ENCODE data around the gene FLNB. TPM values are rescaled to one million over a fixed set of nuclear protein-coding genes. Genes with fewer than 3 reads are reported as not detected.

Gene FLNB
- total RNA-seq, 4 donors from 2014 or later, result 82.5 to 192 (median 145) TPM

DNA sequence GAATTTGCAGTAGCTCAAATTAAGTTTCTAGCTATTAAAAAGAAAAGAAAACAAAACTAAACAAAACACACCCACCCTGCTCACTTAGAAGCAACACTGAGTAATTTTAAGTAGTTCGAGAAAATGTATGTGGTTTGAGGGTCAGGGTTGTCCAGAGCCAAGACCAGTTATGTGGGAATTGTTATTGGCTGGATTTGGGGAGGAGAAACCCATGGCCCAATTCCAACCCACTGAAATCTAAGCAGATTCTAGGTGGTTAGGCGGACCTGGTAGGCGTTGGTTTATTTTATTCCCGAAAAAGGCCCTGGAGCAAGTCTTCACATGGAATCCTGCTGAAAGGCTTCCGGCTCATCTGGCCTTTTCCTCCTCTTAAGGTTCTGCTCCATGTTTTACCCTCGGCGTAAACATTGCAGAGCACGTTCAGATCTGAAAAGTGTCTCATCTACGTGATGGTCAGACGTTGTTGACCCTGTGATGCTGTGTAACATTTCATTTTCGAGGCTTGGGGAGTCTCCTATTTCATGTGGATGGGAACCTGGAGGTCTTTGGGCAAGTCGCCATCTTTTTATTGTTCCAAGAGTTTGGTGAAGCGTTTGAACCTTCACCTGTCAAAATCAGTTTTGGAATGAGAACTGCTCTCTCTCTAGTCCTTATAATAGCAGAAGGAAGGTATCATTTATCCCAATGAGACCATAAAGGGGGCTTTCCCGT lies 64.0 kb downstream of the FLNB start:
- DNase-seq (ENCODE audit: low spot score), result no peak
- no peak for ATAC-seq (ENCODE audit: low FRiP score)
- TF ChIP-seq, protein P1, sequence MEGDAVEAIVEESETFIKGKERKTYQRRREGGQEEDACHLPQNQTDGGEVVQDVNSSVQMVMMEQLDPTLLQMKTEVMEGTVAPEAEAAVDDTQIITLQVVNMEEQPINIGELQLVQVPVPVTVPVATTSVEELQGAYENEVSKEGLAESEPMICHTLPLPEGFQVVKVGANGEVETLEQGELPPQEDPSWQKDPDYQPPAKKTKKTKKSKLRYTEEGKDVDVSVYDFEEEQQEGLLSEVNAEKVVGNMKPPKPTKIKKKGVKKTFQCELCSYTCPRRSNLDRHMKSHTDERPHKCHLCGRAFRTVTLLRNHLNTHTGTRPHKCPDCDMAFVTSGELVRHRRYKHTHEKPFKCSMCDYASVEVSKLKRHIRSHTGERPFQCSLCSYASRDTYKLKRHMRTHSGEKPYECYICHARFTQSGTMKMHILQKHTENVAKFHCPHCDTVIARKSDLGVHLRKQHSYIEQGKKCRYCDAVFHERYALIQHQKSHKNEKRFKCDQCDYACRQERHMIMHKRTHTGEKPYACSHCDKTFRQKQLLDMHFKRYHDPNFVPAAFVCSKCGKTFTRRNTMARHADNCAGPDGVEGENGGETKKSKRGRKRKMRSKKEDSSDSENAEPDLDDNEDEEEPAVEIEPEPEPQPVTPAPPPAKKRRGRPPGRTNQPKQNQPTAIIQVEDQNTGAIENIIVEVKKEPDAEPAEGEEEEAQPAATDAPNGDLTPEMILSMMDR (IDR thresholded peaks at IDR 0.05), result no peak

GRCh38 chr3:58072763-58073130 lies 64.5 kb downstream of the FLNB start:
- no peak for DNase-seq (ENCODE audit: low spot score)
- TF ChIP-seq, protein P1 (IDR thresholded peaks at IDR 0.05), result no peak
- no peak for ATAC-seq (ENCODE audit: low FRiP score)

GRCh38 chr3:58073301-58074108 lies 65.3 kb downstream of the FLNB start:
- DNase-seq (ENCODE audit: low spot score), result no peak
- ATAC-seq (ENCODE audit: low FRiP score), result no peak
- TF ChIP-seq, protein P1 (IDR thresholded peaks at IDR 0.05), result no peak

DNA sequence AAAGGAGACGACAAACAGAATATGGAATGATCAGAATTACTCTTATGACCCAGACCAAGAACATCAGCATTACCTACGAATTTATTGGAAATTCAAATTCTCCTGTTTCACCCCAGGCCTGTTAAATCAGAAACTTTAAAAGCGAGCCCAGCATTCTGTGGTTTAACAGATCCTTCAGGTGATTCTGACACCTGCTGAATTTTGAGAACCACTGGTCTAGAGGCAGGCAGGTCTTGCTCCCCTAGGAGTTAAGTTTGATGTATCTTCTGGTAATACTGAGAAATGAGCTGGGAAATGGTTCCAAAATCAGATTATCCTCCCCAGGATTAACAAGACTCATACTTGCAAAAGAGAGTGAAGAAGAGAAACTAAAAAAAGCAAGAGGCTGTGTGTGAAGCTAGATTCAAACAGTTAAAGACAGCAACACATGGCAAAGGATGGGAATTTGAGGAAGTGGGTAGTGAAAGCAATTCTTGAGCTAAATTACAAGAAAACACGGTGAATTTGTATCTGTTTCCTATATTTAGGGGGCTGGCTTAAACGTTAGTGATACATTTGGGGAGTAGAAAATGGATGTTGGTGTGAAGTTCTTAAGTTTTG lies 66.0 kb downstream of the FLNB start:
- ATAC-seq (ENCODE audit: low FRiP score) (no peak), DNase-seq (ENCODE audit: low spot score) (no peak)
- TF ChIP-seq, protein P1 (IDR thresholded peaks at IDR 0.05), result no peak

DNA sequence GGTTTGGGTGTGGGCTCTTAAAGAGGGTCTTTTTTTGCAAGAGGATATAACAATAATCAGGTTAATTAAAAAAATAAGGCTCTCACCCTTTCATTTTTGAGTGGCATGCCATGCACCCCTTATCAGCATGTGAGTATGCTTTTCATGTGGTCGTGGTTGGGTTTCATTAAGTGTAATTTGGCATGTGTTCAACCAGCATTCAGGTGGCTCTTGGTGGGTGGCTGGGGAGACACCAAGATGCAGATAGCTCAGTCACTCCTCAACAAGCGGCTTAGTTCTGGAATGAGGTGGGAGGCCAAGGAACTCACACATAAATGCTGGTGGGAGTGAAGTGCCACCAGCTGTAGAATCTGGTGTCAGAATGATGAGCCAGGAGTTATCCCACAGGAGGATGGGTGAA lies 66.8 kb downstream of the FLNB start:
- ATAC-seq (ENCODE audit: low FRiP score) (no peak), DNase-seq (ENCODE audit: low spot score) (no peak)
- TF ChIP-seq, protein P1 (IDR thresholded peaks at IDR 0.05), result no peak

DNA sequence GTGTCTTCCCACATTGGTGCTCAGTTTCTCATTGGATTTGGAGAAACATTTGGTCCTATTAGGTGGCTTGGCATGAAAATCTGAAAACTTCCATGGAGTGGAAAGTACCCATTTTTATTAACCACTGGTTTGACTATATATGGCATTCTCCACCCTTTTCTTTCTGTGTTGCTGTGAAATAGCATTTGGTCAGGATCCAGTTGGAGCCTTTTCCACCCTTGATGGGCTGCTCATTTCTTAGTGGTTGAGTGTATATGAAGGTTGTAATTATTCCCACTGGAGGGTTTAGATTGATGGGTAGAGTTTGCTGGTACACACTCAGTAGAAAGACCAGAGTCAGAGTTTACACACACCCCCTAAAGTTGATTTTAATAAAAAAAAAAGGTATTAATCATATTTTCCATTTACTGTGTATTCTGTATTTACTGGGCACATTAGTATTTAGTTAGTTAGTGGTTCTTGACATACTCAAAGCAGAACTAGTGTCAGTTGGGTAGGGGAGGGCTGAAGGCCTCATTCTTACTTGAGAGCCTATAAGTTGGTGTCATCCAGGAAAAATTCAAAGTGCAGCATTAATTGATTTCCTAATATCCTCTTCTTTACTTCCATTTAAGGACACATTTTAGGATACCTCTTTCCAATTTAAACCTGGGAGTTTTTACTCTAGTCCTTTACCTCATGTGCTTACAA lies 69.5 kb downstream of the FLNB start:
- DNase-seq (ENCODE audit: low spot score) (no peak), ATAC-seq (ENCODE audit: low FRiP score) (no peak)
- TF ChIP-seq, protein P1 (IDR thresholded peaks at IDR 0.05), result no peak

All from omental fat pad (tissue), 4 donors.